ENCODE data around the gene AGAP3.

The AGAP3 gene

DNA sequence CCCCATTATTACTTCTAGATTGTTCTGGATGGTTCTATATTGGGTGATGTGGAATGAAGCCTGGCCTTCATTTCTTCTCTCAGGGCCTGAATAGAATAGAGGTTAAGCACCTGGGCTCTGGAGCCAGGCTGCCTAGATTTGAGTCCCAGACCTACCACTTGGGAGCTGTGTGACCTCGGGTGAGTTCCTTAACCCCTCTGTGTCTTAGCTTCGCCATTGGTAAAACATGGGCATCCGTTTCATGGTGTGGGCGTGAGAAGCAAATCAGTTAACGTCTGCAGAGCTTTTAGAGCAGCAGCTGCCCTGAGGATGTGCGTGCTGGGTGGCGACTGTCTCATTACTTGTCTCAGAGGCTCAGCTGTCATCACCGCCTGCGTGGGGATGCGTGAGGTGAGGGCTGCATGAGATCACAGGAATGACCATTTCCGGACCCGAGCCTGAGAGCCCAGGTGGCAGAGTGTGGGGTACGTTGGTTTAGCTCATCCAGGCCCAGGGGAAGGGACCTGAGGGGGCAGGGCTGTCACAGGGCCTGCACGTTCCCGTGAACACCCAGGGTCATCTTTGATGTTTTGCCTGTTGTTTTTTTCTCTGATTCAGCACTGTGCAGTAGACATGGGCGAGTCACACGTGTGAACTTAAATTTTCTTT is 9.7 kb downstream of the AGAP3 start:
- TF ChIP-seq, protein P1, sequence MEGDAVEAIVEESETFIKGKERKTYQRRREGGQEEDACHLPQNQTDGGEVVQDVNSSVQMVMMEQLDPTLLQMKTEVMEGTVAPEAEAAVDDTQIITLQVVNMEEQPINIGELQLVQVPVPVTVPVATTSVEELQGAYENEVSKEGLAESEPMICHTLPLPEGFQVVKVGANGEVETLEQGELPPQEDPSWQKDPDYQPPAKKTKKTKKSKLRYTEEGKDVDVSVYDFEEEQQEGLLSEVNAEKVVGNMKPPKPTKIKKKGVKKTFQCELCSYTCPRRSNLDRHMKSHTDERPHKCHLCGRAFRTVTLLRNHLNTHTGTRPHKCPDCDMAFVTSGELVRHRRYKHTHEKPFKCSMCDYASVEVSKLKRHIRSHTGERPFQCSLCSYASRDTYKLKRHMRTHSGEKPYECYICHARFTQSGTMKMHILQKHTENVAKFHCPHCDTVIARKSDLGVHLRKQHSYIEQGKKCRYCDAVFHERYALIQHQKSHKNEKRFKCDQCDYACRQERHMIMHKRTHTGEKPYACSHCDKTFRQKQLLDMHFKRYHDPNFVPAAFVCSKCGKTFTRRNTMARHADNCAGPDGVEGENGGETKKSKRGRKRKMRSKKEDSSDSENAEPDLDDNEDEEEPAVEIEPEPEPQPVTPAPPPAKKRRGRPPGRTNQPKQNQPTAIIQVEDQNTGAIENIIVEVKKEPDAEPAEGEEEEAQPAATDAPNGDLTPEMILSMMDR (IDR thresholded peaks at IDR 0.05), result no peak

DNA sequence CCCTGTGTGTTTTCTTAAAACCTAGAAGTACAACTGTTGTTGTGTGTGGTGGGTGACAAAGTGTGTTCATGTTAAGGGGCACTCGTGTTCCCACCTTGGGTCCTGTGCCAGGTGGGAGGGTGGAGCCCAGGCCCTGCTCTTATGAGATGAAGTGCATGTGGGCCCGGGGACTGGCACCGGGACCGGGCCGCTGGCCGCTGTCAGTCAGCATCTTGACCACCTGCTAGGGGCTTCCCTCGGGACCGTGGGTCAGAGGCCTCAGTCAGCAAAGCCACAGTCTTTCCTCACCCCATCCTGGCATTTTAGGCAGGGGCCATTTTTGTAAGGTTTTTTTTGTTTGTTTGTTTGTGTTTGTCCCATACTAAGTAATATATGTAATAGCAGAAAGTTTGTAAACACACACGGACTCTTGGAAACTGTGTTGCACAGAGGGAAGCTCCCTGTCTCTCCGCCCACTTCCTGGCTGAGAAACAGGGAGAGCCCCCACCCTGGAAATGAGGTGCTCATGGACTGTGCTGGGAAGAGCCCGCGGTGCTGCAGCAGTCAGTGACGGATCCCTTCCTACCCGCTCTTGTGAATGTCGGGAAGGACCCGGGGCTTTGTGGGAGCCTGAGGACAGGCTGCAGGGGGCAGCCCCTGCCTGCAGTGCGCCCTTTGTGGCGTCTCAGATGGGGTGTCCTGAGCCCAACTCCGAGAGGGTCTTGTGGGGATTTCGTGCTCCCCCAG is 13.4 kb downstream of the AGAP3 start:
- TF ChIP-seq, protein P1 (IDR thresholded peaks at IDR 0.05), result no peak

DNA sequence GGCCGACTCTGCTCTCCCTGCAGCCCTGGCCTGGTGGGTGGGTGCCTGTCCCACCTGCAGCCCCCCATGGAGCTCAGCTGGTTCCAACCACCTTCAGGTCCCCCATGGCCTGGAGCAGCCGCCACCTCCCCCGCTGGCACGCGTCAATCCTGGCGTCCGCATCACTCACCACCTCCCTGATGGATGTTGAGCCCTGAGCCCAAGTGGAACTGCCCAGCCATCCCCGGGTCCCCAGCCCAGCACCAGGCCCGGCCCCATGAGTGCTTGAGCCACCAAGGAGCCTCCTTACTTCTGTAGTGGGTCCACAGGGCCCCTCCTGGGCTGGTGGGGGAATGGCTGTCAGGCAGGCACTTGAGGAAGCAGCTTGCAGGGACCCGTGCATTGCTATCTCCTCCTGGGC is 14.6 kb downstream of the AGAP3 start:
- TF ChIP-seq, protein P1 (IDR thresholded peaks at IDR 0.05), result no peak

DNA sequence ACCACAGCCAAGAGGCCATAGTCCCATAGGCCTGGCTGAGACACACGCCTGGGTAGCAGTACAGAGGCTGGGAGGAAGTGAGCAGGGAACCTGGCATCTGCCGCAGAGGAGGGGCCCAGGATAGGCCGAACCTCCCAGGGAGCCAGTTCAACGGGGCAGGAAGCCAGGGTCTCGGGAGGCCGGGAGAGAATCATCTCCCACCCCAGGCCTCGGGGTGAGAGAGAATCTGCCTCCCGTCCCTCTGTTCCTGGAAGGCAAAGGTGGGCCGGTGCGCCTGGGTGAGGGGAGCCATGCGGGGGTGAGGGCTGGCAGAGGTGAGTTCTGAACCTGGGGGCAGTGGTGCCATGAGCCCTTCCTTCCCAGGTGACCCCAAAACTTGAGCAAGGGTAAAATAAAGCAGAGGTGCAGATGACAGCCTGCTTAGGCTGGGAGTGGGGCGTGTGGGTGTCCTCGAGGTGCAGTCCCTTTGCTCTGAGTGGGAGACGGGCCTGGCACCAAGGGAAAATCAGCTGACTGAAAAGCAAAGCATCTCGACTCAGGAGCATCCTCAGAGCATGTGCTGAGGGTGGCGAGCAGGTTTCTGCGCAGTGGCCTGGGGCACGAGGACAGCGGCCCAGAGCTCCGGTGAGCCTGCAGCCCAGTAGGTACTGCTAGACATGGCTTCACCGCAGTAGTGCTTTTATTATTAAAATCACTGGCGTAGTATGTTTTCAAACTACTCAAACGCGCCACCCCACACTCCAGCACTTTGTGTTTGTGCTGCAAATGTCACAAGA is 15.5 kb downstream of the AGAP3 start:
- TF ChIP-seq, protein P1 (IDR thresholded peaks at IDR 0.05), result no peak

DNA sequence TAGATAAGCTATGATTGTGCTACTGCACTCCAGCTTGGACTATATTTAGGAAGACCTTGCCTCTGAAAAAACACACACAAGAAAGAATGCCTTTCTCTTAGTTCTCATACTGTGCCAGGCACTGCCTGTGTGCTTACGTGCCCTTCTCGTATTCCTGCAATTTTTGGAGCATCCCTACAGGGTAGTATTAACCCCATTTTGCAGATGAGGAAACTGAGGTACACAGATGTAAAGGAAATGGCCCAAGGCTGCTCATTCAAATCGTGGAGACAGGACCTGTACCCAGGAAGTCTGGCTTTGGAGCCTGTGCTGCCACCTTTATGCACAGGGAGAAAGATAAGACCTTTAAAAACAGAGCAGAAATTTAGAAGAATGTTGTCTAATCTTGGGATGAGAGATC is 16.7 kb downstream of the AGAP3 start:
- TF ChIP-seq, protein P1 (IDR thresholded peaks at IDR 0.05), result no peak

DNA sequence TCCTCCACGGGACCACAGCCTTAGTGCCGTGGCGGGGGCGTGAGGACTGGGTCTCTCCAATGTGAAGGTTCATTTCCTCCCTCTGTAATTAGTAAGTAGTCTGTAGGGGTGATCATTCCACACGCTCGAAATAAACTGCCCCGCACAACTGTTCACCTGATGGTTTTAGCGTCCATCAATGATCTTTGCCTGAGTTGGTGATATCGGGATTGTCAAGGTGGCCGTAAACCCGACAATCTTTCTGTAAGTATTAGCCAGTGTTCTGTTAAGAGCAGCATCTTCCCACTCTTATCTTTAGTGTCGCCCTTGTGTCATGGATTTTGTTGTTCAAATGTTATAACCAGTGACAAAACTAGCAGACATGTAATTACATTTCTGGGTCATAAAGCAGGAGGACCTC is 17.7 kb downstream of the AGAP3 start:
- TF ChIP-seq, protein P1 (IDR thresholded peaks at IDR 0.05), result no peak

DNA sequence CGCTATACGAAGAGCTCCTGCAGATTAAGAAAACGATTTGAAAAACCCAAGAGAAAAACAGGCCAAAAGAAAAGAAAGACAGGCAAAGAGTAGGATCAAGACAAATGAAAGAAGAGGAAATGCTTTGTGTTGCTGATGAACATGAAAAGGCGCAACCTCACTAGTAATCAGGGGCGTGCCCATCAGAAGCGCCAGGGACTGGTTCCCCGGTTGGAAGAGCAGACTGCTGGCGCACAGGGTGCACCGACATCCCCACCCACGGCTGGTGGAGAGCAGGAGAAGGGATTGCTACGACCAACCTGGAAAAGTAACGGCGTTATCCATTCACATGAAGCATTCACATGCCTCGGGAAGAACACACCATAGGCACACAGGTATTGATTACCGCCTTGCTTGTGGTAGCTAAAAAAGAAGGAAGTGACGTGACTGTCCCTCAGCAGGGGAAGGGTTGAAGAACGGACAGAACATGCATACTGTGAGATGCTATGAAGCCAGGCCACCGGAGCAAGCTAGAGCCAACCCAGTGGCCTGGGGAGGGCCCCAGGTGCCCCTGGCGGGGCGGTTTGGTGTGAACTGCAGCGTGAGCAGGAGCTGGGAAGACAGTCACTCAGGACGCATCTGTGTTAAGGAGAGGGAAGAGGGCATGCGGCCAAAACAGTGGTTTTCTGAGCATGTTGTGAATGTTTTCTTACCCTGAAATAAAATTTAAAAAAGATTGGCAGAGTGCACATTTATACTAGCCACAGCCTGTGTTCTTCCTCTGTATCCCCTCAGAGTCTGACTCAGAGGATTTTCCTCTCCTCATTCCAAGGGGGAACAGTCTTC is 18.3 kb downstream of the AGAP3 start:
- TF ChIP-seq, protein P1 (IDR thresholded peaks at IDR 0.05), result no peak
